Brain pericyte (primary cell): Measurements from ENCODE around the gene DZANK1.
"Not testable (repeated sequence)": the region's sequence is repeated elsewhere in the genome, so short reads cannot be mapped to it uniquely, and the experiment has no call there.

Experiments used
- DNase-seq: peaks from one replicate; pipeline ENCODE4 v3.0.0-alpha.2; 2012; ENCODE audit warnings: low read depth, low spot score

Gene DZANK1

DNA sequence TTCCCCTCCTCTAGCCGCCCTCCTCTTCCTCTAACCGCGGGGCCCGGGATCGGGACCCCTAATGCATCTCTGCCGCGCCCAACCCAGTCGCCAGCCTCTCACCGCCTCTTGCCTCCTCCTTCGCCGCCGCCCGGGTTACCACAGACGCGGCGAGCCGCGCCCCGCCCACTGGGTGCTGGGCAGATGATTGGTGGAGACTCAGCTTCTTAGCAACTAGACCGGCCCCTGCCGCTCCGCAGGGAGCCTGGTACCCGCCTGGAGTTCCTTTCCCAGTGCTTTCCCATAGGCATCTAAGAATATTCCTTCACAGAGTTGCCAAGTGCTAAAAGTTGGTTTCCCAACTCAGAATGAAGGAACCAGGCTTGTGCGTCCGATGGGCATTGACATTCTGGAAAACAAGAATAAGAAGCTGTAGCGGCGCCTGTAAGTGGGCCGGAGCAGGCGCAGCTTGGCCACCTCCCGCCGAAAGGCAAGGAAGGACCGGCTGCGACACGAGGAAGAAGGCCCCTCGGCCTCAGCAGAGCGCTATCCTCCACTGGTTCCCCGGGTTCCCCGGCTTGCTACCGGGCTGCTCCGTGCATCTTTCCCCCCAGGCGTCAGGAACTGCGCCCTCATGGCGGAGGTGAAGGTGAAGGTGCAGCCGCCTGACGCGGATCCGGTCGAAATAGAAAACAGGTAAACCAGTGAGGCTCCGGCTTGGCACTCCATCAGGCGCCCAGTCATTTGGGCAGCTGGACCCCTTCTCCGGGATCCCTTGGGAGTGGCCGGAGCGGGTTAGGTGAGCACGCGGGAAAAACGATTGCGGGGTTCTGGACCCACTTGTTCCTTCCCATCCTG, at the start of gene DZANK1, which contains the start of gene POLR3F:
Gene DZANK1 (minus strand): TSS at position 137 of the 837 bp plus-strand sequence. CDS start 1,672 bp downstream, outside the sequence.
Gene POLR3F (plus strand): TSS at position 497 of the 837 bp plus-strand sequence. CDS start 117 bp downstream, at position 614.
- peak; percentile 89 for DNase-seq

DNA sequence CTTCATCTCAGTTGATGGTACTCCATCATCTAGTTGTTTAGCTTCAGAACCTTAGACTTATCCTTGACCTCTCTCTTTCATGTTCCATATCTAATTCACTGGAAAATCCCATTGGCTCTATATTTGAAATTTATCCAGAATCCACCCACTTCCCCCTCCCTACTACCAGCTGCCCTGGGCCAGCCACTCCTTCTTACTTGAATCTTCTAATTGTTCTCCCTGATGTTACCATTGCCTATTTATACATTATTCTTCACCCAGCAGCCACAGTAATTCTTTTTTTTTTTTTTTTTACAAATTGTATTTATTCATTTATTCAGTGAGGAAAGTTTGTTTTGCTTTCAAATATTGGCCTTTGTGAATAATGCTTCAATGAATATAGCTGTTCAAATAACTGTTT, 49.1 kb upstream of the DZANK1 start:
- DNase-seq, result no peak

DNA sequence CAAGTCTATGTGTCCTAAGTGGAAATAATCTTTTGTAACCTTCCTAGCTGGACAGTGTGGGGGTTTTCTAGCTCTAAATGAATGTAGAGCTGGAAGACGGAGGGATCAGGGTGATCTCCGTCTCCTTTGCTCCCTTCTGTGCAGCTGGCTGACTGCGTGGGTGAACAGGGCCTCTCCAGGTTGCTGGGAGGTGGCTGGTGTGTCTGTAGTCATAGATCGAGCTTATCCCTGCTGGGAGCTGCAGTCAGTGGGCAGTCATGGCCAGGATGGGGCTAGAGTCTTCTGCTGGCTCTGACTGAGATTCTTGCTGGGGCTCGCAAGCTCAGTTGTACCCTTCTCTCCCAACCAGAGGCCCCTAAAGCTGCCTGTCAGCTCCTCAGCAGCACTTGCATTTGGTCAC, 47.3 kb upstream of the DZANK1 start:
- DNase-seq, result no peak

DNA sequence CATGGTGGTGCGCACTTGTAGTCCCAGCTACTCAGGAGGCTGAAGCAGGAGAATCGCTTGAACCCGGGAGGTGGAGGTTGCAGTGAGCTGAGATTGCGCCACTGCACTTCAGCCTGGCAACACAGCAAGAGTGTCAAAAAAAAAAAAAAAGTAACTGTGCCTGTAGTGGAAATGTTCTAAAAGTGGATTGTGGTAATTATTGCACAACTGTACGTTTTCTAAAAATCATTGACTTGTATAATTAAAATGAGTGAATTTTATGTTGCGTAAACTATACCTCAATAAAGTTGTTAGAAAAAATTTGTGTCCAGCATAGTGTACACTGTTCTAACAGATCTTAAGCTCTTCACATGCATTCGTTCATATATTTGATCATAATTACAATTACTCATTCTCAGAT, 46.4 kb upstream of the DZANK1 start:
- no peak for DNase-seq

DNA sequence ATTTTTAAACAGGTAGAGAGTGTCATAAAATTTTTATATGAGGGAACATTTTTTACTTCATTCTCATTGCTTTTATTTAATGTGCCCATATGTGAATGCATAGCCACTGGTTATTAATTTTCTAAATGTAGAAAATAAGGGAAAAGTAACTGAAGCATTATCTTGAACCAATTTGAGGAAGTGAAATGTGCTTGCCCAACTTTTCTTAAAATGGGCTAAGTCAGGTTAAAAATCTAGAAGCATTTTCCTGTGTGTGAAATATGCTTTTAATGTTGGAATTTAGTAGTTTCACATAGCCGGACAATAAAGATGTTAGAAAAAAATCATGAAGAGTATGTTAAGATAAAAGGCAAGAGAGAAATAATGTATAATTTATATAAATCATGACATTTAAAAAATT, 44.7 kb upstream of the DZANK1 start:
- no peak for DNase-seq

DNA sequence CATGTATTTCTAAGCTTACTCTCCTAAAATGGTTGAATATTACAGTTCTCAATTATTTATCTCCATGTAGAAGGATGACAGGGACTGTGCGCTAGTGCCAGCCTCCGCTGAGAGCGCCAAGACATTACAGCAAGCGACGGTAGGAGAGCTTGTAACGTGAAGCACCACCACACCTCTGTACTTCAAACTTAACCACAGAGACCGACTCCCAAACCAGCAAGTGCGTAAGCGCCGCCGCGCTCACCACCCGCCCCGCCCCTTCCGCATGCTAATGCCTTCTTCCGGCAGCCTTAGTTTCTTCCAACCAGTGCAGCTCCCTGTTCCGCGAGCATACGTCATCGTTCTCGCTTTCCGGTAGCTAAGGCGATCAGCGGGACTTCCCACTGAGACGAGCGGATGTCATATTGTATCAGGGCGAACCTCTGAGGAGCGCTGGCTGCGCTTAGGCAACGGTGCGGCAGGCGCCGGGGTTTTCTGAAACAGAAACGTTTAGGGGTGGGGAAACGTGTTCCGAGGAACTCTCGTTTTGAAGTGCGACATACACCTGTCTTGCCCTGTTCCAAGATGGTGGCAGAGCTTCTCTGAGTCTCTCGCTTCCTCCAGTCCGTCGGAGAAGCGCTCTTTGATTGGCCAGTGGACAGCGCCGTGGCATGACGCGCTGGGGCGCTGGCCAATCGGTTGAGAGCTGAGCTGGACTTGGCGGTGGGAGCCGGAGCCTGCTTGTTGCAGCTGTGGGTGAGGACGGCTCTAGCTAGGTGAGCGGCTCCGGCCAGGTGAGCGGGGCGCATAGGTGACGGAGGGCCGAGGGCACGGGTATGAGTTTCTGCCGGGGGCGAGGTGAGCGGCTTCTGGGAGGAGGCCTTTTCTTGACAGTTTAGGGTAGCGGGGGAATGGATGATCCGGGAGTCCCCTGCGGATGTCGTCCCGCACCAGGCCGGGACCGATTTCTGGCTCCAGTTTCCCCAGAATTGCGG, 40.7 kb upstream of the DZANK1 start, which contains the start of gene SEC23B:
Gene SEC23B (plus strand): TSS at position 723 of the 974 bp plus-strand sequence. CDS start 2,896 bp downstream, outside the sequence.
- peak; percentile 96 for DNase-seq

DNA sequence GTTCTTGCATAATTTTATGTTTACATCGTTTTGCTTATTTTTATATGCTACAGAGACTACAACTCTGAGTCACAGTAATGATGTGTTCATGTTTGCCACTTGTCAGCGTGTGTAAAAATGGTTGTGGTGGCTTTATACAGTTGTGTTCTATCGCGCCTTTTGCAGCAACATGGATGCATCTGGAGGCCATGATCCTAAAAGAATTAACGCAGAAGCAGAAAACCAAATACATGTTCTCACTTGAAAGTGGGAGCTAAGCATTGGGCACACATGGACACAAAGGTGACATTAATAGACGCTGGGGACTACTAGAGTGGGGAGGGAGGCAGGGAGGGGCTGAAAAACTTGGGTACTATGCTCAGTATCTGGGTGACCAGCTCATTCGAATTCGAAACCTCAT, 39.9 kb upstream of the DZANK1 start:
- DNase-seq, result no peak

DNA sequence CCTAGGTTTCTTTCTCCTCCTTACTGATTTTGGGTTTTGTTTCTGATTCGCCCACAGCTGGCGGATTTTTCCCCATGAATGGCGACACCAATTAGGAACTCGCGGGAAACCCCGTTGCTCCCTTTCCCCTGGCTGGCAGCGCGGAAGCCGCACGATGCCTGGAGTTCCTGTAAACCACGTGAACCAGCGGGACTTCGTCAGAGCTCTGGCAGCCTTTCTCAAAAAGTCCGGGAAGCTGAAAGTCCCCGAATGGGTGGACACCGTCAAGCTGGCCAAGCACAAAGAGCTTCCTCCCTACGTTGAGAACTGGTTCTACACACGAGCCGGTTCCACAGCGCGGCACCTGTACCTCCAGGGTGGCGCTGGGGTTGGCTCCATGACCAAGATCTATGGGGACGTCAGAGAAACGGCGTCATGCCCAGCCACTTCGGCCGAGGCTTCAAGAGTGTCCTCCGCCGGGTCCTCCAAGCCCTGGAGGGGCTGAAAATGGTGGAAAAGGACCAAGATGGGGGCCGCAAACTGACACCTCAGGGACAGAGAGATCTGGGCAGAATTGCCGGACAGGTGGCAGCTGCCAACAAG, 37.7 kb upstream of the DZANK1 start:
- DNase-seq, result no peak

DNA sequence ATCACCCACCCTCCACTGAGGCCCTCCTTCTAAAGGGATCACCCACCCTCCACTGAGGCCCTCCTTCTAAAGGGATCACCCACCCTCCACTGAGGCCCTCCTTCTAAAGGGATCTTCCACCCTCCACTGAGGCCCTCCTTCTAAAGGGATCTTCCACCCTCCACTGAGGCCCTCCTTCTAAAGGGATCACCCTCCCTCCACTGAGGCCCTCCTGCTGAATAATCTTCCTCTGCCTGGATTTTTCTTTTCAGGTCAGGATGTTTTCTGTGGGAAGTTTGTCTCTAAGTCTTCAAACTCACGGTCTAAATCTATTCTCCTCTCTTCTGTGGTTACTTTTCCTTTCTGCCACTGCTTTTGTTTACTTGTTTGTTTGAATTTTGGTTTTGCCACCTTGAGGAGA, 34.8 kb upstream of the DZANK1 start:
- not testable (repeated sequence) for DNase-seq

DNA sequence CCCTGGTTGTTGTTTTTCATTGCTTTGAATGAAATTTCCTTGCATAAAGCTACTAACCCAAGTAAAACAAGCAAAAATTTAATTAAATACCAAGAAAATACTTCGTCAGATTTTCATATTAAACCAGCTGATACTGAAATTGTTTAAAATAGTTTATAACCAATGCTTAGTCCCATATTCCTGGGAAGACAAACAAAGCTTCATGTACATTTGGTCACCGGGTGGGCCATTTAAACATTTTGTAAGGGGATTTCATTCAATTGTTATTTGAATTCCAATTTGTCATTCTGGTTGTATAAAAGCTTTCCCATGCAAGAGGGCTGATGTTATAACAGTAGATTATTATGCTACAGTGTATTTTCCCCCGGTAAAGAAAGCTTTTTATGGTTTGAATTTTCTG, 30.8 kb upstream of the DZANK1 start:
- no peak for DNase-seq

DNA sequence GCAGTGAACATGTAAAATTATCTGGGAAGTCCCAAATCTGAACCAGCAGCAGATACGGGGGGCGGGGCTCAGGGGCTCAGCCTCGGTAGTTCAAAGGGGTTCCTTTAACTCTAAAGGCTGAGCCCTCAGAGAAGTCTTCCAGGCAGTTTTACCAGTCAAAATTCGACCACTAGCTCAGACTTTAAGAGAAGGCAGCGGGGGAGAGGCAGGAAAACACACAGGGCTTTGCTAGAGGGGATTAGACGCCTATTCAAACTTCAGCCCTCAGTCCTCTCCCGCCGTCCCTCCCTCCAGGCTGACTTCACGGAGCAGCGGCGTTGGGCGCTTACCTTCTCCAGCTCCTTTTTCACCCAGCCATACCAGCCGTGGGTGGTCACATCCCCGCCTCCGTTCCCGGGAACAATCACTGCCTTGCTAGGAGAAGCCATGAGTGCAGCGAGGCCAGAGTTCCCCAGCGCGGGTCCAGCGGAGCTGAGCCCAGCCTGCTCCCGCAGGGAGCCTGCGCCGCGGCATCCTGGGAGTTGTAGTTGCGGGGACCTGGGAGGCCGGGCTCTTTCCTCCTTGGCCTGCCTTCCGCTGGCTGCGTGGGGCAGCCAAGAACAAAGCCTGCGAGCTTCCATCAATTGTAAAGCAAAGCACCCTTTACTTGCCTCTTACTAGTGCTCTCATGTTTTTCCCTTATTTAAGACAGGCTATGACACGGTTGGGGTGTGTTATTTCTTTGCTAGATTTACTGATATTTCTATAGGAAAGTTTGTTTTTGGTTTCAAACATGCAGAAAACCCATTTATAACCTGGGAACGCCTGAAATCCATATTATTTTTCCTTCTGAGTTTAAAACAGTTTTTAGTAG, 30.1 kb upstream of the DZANK1 start, which contains the start of gene RBBP9:
Gene RBBP9 (minus strand): TSS at position 486 of the 853 bp plus-strand sequence. CDS start 58 bp downstream, at position 428.
- peak; percentile 18 for DNase-seq

DNA sequence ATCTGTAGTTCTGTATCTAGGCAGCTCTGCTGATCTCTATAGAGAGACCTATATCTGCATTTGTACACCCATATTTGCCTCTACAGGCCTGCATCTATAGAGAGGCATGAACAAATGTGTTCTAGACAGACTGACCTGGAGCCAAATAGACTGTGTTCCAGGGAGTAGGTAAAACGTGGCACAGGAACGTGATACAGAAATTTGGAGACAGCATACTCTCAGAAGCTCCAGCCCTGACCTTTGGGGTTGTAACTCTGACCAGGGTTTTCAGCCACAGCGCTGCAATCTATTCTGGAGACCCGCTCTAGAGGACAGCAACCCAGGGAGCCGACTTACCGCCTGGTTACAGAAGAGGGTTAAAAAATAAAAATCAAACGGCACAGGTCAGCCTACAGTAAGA, 29.2 kb upstream of the DZANK1 start:
- no peak for DNase-seq

DNA sequence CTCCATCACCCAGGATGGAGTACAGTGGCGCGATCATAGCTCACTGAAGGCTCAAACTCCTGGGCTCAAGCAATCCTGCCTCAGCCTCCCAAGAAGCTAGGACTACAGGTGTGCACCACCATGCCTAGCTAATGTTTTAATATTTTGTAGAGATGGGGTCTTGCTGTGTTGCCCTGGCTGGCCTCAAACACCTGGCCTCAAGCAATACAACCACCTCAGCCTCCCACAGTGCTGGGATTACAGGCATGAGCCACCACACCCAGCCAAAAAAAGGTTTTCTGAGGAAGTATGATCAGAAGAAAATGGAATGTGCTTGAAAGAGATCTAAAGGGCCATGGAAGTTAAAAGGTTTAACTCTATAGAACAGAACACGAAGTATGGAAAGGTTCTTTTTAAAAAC, 21.5 kb upstream of the DZANK1 start:
- DNase-seq, result no peak

DNA sequence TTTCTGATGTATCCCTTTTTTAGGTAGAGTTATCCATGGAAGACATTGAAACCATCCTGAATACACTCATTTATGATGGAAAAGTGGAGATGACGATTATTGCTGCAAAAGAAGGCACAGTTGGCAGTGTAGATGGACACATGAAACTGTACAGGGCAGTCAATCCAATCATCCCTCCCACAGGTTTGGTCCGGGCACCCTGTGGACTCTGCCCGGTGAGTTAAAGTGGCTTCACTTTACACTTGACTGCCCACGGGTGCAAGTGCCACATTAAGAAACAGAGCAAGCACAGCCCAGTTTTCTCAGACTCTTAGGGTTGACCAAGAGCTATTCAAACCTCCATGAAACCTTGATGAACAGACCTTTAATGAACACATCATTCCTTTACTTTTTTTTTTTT, 14.8 kb upstream of the DZANK1 start:
- no peak for DNase-seq

DNA sequence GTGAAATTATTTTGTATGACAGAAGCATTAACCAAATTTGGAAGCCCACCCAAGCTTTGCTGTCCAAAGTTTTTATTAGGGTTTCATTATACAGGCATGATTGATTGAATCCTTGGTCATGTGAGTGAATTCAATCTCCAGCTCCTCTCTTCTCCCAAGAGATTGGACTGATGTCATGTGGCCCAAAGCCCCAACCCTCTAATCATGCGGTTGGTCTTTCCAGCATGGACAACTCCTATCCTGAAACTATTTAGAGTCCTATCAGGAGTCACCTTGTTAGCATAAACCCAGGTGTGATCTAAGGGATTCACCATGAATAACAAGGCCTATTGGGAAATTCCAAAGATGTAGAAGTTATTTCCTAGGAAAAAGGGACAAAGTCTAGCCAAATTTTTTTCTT, 11.0 kb upstream of the DZANK1 start:
- DNase-seq, result no peak

DNA sequence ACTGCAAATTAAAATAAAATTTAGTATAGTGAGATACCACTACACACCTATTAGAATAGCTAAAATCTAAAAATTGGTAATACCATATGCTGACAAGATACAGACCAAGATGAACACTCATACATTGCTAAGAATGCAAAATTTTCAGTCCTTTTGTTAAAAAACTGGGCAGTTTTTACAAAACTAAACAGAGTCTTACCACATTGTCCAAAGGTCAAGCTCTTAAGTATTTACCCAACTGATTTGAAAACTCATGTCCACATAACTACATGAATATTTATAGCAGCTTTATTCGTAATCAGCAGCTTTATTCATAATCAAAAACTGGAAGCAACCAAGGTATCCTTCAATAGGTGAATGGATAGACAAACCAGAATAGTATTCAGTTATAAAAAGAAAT, 10.4 kb upstream of the DZANK1 start:
- no peak for DNase-seq

DNA sequence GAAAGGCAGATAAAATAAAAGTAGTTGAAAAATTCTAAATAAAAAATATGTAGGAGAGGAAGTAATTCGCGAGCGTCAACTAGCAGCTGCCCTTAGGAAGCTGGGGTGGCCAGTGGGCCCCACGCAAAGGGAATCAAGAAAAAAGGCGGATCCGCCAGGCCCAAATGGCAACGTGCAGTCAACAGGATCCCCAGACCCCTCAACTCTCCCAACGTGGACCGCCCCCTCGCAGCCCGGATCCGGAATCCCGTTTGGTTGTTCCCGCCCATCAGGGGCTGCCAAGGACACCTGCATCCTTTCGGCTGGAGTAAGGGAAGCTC, 296 bp downstream of the DZANK1 start:
- DNase-seq, result no peak

DNA sequence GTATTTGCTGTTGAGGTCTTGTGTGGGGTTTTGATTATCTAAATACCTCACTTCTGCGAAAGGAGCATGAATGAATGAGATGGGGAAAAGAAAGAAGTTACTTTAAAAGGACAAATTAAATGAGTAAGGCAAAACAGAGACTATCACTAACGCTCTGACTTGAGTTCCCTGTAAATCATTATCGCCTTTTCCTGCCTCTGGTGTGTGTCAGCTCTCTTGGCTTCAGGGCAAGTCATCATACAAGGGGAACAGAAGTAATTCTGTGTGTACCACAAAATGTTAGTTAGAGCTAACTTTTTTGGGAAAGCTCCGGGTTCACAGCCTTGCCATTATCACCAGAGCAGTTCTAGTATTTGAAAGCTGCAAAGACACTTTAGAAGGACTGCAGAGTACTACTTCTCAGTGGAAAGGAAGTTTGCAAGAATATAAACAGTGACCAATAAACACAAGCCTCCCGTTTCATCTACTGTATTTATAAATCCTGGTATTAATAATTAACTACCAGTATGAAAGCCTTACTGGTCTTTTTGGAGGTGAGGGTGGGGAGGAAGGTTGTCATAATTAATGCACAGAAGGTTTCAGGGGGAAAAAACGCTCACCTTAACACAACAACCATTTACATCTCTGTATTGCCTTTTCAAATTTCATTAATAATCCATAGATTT, 1.2 kb downstream of the DZANK1 start:
- no peak for DNase-seq

DNA sequence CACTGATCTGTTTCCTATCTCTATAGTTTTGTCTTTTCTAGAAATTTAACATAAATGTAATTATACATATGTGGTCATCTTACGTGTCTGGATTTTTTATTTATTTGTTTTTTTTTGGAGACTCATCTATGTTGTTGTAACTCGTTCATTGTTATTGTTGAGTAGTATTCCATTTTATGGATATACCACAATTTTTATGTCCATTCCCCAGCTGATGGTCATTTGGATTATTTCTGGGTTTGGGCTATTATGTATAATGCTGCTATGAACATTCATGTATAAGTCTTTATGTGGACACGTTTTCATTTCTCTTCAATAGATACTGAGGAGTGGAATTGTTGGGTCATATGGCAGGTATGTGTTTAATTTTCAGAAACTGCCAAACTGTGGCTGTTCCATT, 10.2 kb downstream of the DZANK1 start:
- no peak for DNase-seq

DNA sequence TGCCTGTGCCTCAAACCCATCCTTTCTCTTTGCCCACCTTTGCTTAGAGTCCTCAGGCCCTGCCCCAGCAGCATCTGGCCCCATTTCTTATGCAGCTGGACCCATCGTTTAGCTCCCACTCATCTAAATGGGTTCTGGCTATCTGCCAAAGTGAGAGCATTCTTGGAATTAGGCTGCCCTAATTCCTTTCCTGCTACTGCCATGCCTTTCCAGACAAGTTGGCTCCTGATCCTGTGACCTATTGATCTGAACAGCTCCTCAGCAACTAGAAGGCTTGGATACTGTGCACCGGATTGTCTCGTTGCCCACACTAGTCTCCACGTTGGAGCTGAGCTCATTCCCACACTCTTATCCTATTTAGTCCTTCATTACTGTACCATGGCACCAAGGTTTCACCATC, 22.9 kb downstream of the DZANK1 start:
- DNase-seq, result no peak
